GM18873 (cell line): ENCODE data around the gene SNCB.

Experiments
- ATAC-seq: cut with Tn5 transposase; IDR thresholded peaks from one replicate; pipeline ENCODE4 v1.9.1; 2021; ENCODE audit warnings: mild to moderate bottlenecking, moderate library complexity, moderate number of reproducible peaks; ENCODE audit not compliant: unreplicated experiment, low FRiP score

The SNCB gene

GRCh38 chr5:176625966-176626875 lies 4.1 kb downstream of the SNCB start:
- ATAC-seq, result no peak

GRCh38 chr5:176625512-176625911 lies 4.8 kb downstream of the SNCB start:
- no peak for ATAC-seq

- no peak for ATAC-seq
Observed at GRCh38 chr5:176624938-176625337, 5.4 kb downstream of the SNCB start.

GRCh38 chr5:176624142-176624541 lies 6.2 kb downstream of the SNCB start:
- no peak for ATAC-seq

GRCh38 chr5:176621661-176622079 lies 8.7 kb downstream of the SNCB start:
- no peak for ATAC-seq

DNA sequence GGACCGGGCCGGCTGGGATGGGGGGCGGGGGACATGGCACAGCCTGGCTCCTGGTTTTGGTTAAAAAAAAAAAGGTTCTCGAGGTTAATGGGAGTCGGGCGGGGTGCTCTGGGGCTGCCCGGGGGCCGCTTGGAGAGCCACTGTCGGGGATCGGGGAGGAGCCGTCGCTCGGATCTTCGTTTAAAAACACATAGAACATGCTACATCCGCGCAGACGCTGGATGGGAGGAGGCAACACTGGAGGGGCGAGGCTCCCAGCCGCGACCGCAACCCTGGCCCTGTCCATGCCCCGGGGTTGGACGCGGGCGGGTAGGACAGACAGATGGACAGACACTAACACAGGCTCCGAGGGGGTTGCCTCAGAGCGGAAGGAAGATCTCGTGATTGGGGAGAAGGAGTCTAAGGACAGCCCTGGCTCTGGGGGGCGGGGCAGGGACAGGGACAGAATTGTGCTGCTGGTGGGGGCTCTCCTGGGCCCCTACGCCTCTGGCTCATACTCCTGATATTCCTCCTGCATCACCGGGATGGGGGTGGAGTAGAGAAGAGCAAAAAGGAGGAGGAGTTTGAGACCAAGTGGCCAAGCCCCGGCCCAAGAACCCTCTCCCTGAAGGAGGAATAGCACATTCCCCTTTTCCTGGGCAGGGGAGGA lies 9.9 kb downstream of the SNCB start:
- ATAC-seq, result no peak

DNA sequence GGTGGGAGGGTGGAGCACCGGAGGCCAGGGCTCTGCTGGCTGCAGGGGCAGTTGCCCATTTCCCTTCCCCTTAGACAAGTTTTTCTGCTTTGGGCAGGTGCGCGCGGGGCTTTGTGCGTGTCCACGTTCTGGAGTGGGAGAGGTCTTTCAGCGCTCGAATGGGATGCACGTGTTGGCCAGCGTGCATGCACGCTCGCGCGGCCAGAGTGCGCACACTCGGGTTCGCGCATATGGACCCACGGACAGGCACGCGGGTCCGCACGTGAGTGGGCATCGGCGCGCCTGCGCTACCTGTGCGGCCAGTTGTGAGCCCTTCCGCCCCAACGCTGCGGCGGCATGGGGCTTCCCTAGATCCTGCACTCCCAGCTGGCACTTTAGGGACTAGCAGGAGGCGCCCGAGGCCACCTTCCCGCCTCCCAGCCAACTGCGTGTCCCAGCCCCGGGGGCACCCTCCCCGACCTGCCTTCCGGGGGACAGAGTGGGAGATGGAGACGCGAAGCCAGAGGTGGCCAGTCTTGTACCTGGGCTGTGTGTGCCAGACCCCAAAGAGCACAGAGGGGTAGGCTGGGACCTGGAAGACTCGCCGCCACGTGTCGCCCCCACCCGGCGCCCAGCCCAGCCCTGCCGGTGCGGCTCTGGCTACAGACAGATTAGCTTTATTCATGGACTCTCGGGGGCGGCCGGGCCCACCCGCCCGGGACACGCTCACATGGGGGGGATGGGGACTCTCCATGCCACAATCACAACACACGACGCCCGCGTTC lies 10.6 kb downstream of the SNCB start:
- ATAC-seq, result no peak

DNA sequence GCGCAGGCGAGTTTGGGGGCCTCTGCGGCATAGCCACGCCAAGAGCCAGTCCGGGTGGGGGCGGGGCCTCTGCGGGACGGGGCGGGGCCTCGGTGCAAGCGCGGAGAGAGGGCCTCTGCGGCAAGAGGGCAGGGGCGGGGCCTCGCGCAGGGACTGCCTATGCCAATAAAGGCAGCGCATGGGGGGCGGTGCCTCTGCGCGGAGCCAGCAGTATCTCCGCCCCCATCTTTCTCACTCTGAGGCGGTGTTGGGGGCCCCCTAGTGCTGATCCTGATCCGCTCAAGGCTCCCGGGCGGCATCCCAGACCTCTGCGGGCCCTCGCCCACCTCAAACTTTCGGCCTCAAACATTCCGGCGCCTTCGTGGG lies 11.1 kb downstream of the SNCB start:
- no peak for ATAC-seq

GRCh38 chr5:176618783-176619182 lies 11.6 kb downstream of the SNCB start:
- no peak for ATAC-seq

DNA sequence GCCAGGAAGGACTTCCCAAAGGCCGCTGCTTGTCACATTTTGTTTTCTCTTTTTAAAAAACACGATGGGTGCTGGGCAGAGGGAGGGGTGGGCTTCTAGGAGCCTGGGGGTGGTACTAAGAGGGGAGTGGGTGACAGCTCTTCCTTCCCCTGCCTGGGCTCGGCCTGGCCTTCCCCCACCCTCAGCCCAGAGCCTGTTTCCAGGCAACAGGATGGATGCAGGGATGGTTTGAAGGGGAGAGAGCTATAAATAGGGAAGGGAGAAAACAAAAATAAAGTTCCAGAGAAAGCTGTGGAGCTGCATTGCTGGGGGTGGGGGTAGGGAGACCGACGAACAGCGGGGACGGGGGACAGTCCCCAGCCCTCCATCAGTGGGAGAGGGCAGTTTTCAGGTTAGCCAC lies 13.8 kb downstream of the SNCB start:
- no peak for ATAC-seq

DNA sequence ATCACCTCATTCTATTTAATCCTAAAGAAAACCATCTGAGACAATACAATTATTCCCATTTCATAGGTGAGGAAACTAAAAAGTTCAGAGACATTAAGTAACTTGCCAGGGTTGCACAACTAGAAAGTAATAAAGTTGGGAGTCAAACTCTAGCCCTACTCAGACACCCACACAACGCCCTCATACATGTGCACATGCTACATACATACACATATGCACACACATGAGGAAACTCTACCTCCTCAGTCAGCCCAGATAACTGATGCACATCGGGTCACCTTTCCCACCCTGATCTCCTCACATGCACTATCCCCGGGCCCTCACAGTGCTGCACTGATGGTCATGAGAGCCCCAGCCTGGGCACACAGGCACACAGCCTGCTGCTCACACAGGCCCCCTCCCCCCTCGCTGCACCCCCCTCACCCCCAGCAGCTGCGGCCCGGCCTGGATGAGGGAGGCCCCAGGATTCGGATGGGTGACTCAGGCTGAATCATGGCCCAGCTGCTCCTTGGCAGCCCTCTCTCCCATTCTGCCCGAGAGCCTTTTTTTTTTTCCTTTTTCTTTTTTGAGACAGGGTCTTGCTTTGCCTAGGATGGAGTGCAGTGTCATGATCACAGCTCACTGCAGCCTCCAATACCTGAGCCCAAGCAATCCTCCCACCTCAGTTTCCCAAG lies 15.4 kb downstream of the SNCB start:
- ATAC-seq, result no peak

GRCh38 chr5:176612855-176613254 lies 17.5 kb downstream of the SNCB start:
- no peak for ATAC-seq

- ATAC-seq, result no peak
Observed at GRCh38 chr5:176612008-176612407, 18.3 kb downstream of the SNCB start.

DNA sequence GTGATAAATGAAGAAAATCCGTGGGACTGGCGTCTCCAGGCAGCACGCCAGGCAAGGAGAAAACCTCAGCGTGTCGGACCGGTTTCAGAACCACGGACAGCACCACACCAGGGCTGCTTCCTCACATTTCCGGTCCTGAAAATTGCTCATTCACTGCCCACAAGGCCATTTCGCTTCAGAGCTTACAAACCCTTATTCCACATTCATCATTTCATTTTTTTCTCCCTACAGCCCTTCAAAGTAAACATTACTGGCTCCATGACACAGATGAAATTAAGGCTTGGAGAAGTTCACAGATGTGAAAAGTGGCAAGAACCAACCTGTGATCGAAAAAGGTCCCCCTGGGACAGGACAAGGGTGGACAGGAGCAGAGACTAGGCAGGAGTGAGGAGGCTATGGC lies 18.9 kb downstream of the SNCB start:
- no peak for ATAC-seq

DNA sequence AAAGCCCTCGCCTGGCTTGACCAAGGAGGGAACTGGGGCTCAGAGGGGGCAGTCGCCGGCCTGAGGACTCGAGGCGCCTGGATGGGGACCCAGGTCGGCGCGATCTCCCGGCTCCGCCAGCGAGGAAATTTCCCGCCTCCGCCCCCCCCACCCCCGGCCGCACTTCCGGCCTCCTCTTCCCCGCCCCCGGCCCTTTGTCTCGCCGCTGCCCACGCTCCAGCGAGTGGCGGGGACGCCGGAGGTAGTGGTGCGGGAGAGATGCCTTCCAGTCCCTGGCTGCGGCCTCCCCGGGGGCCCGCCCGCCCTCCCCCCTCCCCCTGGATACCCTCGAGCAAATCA lies 19.9 kb downstream of the SNCB start:
- ATAC-seq, result no peak

DNA sequence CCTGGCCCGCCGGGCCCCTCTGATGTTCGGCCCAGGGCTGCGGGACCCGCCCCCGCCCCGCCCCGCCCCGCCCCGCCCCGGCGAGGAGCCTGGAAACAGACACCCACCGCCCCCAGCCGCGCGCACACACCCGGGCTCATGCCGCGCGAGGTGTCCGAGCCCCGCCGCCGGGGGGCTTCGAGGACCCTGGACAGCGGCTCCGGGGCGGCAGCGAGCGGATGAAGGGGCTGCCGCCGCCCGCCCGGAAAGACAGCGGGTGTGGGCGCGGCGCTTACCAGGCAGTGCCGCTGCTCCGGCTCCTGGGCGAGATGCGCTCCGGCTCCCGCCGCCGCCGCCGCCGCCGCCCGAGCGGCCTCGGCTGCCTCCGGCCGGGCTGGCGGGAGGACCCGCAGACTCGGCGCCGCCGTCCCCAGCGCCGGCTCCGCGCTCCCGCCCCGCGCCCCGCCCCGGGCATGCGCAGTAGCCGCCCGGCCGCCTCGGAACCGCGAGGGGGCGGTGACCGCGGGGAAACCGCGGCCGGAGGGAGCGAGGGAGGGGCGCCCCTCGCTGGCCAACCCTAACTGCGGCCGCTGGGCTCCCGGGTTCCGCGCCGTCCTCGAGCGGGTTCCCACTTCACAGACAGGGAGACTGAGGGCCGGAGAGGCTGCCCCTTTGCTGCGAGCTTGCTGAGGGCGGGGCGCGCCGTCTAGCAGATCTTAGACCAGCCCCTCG lies 20.5 kb downstream of the SNCB start, which contains the start of gene GPRIN1:
GPRIN1 (minus strand) TSS at position 433 of the 711 bp plus-strand sequence. CDS start 10,322 bp downstream, outside the sequence.
- no peak for ATAC-seq

- ATAC-seq, result no peak
Observed at GRCh38 chr5:176608937-176609723, 21.2 kb downstream of the SNCB start.

DNA sequence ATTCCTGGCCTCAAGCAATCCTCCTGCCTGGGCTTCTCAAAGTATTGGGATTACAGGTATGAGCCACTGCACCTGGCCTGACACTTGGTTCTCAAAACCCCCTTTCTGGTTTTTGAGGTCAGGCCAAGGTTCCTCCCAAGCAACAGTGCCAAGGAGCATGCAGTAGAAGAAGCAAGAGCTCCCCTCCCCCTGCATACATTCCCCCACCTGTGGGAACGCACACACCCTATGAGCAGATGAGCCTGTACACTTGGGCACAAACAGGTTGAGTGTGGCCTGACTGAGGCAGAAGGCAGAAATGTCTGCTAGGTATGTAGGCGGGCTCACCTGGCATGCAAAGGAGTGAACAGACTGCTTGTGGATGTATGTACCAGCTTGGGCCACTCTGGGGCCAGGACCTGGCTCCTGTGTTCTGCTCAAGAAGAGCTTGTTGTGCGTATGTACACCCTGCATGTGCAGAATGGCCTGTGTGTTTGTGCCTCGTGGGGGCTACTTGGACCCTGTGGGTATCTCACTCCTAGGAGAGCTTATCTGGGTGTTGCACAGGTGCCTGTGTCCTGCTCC lies 22.1 kb downstream of the SNCB start:
- ATAC-seq, result no peak

DNA sequence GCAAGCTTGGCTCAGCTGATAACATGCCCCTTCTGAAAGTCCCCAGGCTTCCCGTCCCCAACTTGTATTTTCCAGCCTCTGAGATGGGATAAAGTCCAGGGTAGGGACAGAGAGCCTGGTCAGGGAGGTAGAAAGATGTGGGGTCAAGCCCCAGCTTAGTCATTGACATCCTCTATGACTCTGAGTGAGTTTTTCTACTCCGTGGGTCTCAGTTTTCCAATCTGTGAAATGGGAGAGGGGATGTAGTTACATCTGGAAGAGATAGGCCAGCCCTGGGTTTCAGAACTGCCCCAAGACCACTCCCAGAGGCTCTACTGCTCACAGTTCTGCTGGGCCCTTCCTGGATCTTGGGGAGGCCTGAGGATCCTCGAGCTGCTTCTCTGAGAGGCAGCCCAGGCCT lies 23.5 kb downstream of the SNCB start:
- no peak for ATAC-seq
